SK-N-MC (cell line): ENCODE data around the gene PCBP3.
A peak's percentile ranks its signal among the peaks of the same experiment; 100 is the strongest.

Experiments
- DNase-seq: peaks from one replicate; pipeline ENCODE4 v3.0.0-alpha.2; 2011; ENCODE audit warnings: low read depth, low spot score
- H3K27ac ChIP-seq: fragments of 200-600 bp; sonication (generic); 2 replicates; pipeline ENCODE4 v1.5.1; 2016; ENCODE audit warnings: mixed run types
- H3K36me3 ChIP-seq: fragments of 200-600 bp; sonication (generic); 2 replicates; pipeline ENCODE4 v1.6.1; 2017; ENCODE audit warnings: antibody characterized with exemption, low read length, mixed read lengths; ENCODE audit not compliant: insufficient read depth
- H3K4me3 ChIP-seq: fragments of 200-600 bp; sonication (generic); 2 replicates; pipeline ENCODE4 v1.5.1; 2016
- H3K9ac ChIP-seq: fragments of 200-600 bp; sonication (generic); 2 replicates; pipeline ENCODE4 v1.8.0; 2017; ENCODE audit warnings: mixed run types, mixed read lengths; ENCODE audit not compliant: insufficient read length
- H3K9me3 ChIP-seq: fragments of 200-600 bp; sonication (generic); 2 replicates; pipeline ENCODE4 v1.6.1; 2017; ENCODE audit warnings: low read depth, mild to moderate bottlenecking, antibody characterized with exemption, low read length, moderate library complexity, mixed read lengths
- EZH2 ChIP-seq: fragments of 200-600 bp; sonication (generic); IDR thresholded peaks from one replicate; pipeline ENCODE4 v1.6.1; 2017; ENCODE audit warnings: antibody characterized with exemption
- FOXP2 ChIP-seq: optimal IDR thresholded peaks from 2 replicates; pipeline ENCODE3; 2011; ENCODE audit warnings: mild to moderate bottlenecking, moderate library complexity; ENCODE audit not compliant: insufficient read depth; ENCODE audit errors: extremely low read length, control extremely low read depth
- POLR2AphosphoS5 ChIP-seq: IDR thresholded peaks from 2 replicates; pipeline ENCODE4 v1.6.1; 2012; ENCODE audit warnings: mild to moderate bottlenecking, low read depth, low read length, borderline replicate concordance

The PCBP3 gene

DNA sequence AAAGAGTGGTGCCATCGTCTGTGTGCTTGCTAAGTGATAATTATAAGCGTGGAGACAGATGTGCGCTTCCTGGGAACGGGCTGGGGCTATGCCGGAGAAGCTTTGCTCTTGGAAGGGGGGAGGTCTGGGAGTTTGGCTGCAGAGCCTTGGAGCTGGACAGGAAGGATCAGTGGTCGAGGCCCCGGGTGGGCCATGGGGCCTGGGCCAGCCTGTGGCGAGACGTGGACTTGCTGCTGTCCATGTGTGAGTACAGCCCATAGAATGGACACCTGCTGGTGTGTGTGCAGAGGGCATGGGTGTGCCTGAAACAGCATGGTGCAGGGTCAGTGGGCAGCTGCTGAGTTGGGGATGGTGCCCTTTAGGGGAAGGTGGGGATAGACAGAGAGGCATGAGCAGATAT lies 121.3 kb downstream of the PCBP3 start:
- TF ChIP-seq POLR2AphosphoS5 (no peak), EZH2 (no peak), FOXP2 (no peak)

DNA sequence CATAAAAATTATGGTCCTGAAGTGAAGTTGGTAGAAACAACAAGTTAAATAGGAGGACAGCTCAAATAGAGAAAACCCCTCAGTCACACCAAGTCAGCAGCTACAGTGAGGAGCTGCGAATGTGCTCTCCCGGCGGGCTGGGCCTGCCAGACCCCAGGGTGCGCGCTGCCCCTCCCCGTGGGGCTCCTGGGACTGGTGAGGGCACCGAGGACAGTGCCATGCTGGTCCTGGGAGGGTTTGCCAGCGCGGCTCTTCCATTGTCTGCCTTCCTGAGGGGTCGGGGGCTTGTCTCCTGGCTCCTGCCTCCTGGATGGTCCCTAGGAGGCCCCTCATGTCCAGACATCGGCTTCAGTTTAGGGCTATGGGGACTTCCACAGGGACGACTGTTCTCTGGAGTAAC lies 121.8 kb downstream of the PCBP3 start:
- TF ChIP-seq POLR2AphosphoS5 (no peak), EZH2 (no peak), FOXP2 (no peak)
- H3K27ac ChIP-seq: no peak overlapping the region

More for the DNA sequence above, 121.3 kb downstream of the PCBP3 start:
- Histone ChIP-seq H3K4me3 (no peak overlapping the region), H3K36me3 (no peaks in the 10 kb centered on the region), H3K9ac (no peak overlapping the region), H3K9me3 (no peaks in the 10 kb centered on the region), H3K27ac (no peak overlapping the region)
- no peak for DNase-seq

DNA sequence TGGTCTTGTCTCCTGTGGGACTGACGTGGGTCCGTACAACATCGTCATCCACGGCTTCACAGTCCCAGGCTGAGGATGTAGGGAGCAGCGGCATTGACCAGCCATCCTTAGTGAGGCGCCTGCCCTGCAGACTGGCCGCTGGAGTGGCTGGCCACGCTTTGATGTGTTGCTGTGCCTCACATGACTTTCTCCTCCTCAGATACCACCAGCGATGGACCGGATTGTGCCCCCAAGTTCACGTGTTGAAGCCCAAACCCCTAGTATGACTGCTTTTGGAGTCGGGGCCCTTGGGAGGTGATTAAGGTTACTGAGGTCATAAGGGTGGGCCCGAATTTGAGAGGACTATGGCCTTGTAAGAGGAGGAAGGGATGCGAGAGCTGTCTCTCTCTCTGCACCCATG lies 122.5 kb downstream of the PCBP3 start:
- no peak overlapping the region for H3K27ac ChIP-seq
- no peaks in the 10 kb centered on the region for H3K9me3 ChIP-seq
- DNase-seq: no peak
- no peaks in the 10 kb centered on the region for H3K36me3 ChIP-seq
- H3K4me3 ChIP-seq: no peak overlapping the region
- TF ChIP-seq EZH2: no peak
- TF ChIP-seq FOXP2: no peak
- TF ChIP-seq POLR2AphosphoS5: no peak
- H3K9ac ChIP-seq: no peak overlapping the region

More for the DNA sequence above, 121.8 kb downstream of the PCBP3 start:
- Histone ChIP-seq H3K36me3 (no peaks in the 10 kb centered on the region), H3K9ac (no peak overlapping the region), H3K9me3 (no peaks in the 10 kb centered on the region), H3K4me3 (no peak overlapping the region)
- no peak for DNase-seq

DNA sequence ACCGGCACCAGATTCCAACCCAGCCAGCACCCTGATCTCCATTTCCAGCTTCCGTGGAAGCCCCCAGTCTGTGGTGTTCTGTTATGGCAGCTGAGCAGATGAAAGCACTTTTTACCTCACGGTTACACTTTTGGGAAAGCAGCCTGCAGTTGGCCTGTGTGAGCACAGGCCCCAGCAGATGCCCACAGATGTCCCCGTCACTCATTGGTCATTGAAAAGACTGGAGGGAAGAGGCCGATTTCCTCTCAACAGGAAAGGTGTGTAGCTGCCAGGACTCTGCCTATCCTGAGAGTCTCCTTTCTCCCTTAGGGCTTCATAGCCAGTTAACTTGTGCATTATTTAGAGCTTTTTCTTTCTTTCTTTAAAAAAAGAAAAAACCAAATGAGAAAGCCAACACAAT lies 123.0 kb downstream of the PCBP3 start:
- H3K9ac ChIP-seq: no peak overlapping the region
- H3K4me3 ChIP-seq: no peak overlapping the region
- no peak for TF ChIP-seq POLR2AphosphoS5
- no peak for TF ChIP-seq FOXP2
- TF ChIP-seq EZH2: no peak
- DNase-seq: no peak
- H3K27ac ChIP-seq: 0 out of 2 replicates have a peak overlapping the region, but pooled peaks have one; percentile 2
- no peaks in the 10 kb centered on the region for H3K36me3 ChIP-seq
- no peaks in the 10 kb centered on the region for H3K9me3 ChIP-seq

DNA sequence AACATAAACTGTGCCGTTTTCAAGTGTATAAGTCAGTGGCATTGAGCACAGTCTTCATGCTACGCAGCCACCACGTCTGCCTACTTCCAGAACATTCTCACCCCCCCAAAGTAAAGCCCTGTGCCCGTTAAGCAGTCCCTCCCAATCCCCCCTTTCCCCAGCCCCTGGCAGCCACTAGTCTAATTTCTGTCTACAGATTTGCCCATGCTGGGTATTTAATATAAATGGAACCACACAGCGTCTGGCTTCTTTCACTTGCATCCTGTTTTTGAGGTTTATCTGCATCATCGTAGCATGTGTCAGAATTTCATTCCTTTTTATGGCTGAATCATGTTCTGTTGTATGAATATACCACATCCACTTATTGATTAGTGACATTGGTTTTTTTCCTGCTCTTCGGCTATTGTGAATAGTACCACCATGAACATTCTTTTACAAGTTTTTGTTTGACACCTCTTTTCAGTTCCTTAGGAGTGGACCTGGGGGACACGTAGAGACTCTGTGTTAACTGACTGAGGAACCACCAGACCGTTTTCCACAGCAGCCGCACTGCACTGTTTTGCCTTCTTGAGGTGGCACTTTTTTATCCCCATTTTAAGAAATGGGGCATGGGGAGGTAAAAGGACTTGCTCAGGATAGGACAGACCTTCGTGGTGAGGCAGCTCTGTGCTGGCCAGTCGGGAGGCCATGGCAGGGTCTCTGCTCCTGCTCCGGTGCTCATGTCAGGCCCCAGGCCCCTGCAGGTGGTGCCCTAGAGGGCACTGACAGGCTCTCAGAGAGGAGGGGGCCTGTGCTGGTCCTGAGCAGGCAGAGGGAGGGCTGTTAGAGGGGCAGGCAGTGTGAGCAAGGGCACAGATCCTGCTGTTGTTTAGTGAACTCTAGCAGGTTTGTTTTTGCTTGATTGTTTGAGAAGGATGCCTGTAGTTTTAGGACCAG lies 123.8 kb downstream of the PCBP3 start:
- no peaks in the 10 kb centered on the region for H3K36me3 ChIP-seq
- no peak for DNase-seq
- peak overlapping the region; percentile 72 for H3K27ac ChIP-seq
- H3K9me3 ChIP-seq: no peaks in the 10 kb centered on the region
- no peak overlapping the region for H3K9ac ChIP-seq
- TF ChIP-seq POLR2AphosphoS5 (no peak), FOXP2 (no peak), EZH2 (no peak)
- no peak overlapping the region for H3K4me3 ChIP-seq

DNA sequence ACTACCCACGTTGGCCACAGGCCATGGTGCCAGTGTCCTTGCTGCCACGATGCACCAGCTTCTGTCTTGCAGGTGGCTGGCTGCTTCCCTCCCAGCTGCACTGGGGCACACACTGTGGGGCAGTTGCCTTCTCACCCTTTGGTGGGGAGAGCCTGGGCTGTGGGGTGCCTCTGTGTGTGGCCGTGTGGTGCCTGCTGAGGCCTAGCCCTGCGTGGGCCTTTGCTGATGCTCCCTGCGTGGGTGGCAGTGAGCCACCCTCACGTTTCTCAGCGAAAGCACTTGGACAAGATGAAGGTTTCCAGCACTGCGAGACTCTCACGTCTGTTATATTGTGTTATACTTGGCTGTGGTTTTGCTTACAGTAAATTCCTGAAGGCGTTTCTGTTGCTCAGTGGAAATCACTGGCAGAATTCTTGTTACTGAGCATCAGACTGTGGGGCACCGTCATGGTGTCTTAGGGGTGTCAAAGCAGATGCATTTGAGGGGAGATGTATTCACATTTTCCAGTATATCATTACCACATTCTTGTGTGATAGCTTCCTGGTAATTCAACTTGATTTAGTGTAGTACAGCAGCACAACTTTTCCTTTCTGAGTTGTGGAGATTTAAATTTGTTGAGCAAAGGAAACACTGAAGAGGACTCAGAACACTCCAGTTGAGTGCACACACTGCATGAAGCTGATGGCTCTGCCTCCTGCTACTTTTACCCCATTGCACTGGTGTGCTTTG lies 124.7 kb downstream of the PCBP3 start:
- TF ChIP-seq FOXP2: no peak
- no peak overlapping the region for H3K9ac ChIP-seq
- DNase-seq: peak; percentile 35
- no peaks in the 10 kb centered on the region for H3K9me3 ChIP-seq
- H3K27ac ChIP-seq: peak overlapping the region; percentile 72
- H3K36me3 ChIP-seq: no peaks in the 10 kb centered on the region
- H3K4me3 ChIP-seq: no peak overlapping the region

DNA sequence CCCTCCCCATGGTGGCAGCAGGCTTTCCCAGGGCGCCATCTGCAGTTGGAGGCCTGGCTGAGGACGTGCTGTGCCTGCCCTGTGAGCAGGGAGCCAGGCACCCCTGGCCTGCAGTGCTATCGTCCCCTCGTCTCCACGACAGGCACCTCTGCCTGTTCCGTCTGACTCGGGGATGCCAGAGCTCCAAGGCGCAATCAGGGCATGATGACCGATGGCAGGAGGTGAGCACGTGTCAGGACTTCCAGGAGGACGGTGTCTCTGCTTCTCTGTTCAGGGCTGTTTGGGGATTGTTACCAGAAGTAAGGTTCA lies 125.2 kb downstream of the PCBP3 start:
- Histone ChIP-seq H3K9me3 (no peaks in the 10 kb centered on the region), H3K36me3 (no peaks in the 10 kb centered on the region), H3K9ac (no peak overlapping the region), H3K27ac (peak overlapping the region; percentile 72), H3K4me3 (no peak overlapping the region)
- DNase-seq: no peak
- TF ChIP-seq FOXP2 (no peak), EZH2 (no peak), POLR2AphosphoS5 (no peak)

DNA sequence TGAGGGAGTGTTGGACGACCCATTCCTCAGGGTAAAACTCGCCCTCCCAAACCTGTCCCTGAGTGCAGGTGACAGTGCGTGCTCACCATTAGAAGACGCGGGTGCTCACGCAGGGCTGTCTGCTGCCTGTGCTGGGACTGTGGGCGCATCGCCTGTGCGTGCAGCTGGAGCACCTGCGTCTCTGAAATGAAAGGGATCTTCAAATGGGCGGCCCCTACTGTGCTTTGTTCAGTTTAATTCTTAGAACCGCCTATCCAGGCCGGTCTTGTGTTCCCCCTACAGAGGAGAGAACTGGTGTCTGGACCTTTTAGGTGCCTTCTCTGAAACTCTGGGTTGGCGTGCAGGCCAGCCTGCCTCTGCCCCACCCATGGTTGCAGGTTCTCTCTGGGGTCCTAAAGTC lies 125.8 kb downstream of the PCBP3 start:
- TF ChIP-seq EZH2 (no peak), FOXP2 (no peak), POLR2AphosphoS5 (no peak)
- H3K4me3 ChIP-seq: no peak overlapping the region
- no peak for DNase-seq
- no peak overlapping the region for H3K27ac ChIP-seq
- H3K36me3 ChIP-seq: no peaks in the 10 kb centered on the region
- H3K9ac ChIP-seq: no peak overlapping the region
- no peaks in the 10 kb centered on the region for H3K9me3 ChIP-seq
